ENCODE results near the gene ERFL.

Gene ERFL

DNA sequence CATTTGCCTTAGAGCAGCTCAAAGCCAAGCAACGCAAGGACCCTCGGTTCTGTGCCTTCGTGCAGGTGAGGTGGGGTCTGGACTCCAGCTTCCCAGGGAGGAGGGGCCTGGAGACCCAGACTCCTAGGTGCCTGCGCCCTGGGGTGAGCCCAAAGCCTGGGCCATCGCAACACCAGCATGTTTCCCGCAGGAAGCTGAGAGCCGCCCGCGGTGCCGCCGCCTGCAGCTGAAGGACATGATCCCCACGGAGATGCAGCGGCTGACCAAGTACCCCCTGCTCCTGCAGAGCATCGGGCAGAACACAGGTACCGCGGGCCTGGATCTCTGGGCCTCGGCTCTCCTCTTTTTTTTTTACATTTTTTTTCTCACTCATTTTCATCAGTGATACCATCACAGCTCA lies 25.7 kb downstream of the ERFL start:
- DNase-seq (ENCODE audit: insufficient read length, low spot score) = no peak
- no peak for FAIRE-seq

DNA sequence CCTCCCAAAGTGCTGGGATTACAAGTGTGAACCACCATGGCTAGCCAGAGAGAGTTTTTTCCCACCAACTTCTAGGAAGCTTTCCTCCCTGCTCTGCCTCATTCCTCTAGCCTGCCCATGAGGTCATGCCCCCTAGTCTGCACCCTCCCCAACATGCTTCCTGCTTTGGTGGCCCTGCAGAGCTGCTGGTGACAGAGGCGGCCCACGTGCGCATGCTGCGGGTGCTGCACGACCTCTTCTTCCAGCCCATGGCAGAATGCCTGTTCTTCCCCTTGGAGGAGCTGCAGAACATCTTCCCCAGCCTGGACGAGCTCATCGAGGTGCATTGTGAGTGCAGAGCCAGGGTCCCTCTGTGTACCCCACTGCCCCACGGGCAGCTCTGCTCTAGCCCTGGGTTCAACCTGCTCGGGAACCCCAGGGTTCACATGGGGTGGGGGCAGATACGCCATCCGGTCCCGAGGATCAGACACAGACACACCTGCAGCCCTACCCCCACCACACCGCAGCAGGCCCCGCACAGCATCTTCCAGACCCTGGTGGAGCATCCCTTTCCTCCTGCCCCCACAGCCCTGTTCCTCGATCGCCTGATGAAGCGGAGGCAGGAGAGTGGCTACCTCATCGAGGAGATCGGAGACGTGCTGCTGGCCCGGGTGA lies 26.4 kb downstream of the ERFL start:
- DNase-seq (ENCODE audit: insufficient read length, low spot score) (no peak), FAIRE-seq (no peak)

DNA sequence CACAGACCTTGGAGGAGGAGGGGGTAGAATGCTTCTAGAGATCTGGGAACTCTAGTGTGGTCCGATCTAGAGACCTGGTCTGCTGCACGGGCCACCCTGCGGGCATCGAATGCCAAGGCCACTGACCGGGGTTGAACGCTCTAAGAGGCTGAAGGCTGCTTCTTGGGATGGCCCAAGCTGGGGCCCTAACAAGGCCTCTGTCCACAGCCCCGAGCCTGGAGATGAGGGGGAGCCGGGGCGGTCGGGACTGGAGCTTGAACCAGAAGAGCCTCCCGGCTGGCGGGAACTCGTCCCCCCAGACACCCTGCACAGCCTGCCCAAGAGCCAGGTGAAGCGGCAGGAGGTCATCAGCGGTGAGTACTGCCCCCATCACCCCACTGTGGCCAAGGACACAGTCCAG lies 30.0 kb downstream of the ERFL start:
- DNase-seq (ENCODE audit: insufficient read length, low spot score) = no peak
- no peak for FAIRE-seq

DNA sequence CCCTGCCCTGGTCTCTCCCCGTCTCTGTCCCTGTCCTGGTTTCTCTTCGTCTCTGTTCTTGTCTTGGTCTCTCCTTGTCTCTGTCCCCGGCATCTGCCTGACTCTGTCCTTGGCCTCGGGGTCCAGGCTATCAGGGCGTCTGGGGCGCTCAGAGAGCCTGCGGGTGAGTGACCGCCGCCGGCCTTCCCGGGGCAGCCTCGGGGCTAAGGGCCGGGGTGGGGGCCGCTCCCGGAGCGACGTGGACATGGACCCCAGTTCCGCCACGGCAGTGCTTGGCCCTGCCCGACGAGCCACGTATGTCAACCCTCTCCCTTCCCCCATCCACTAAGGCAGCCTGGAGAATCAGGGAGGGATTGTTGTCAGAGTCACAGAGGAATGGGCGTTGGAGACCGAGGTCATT lies 30.4 kb downstream of the ERFL start:
- DNase-seq (ENCODE audit: insufficient read length, low spot score) (no peak), FAIRE-seq (no peak)

DNA sequence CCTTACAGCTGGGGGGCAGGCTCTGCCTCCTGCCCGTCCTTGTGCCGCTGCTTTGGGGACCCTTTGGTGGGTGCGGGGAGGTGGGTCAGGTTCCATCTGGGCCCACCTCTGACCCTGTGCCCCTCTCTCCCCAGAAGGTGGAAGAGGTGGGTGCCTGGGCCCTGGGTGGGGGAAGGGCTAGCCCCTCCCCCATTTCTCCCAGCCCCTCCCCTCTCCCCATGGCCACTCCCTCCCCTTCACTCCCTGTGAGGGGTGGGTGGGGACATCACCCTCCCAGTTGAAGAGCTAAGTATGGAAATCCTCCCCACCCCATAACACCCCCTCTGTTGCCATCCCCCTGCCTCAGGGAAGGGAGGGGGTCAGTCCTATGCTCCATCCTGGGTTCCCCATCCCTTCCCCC lies 31.1 kb downstream of the ERFL start:
- FAIRE-seq (no peak), DNase-seq (ENCODE audit: insufficient read length, low spot score) (no peak)

DNA sequence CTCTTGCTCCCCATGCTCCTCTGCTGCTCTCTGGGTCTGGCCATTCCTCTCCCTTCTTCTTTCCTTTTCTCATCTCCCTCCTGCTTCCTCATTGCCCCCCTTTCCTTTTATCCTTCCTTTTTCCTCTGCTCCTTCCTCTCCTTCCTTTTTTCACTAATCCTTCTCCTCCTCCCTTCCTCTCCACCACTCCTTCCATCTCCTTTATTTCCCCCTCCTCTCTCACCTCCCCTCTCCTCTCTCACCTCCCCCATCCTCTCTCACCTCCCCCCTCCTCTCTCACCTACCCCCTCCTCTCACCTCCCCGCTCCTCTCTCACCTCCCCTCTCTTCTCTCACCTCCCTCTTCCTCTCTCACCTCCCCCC lies 31.7 kb downstream of the ERFL start:
- no peak for DNase-seq (ENCODE audit: insufficient read length, low spot score)
- no peak for FAIRE-seq

DNA sequence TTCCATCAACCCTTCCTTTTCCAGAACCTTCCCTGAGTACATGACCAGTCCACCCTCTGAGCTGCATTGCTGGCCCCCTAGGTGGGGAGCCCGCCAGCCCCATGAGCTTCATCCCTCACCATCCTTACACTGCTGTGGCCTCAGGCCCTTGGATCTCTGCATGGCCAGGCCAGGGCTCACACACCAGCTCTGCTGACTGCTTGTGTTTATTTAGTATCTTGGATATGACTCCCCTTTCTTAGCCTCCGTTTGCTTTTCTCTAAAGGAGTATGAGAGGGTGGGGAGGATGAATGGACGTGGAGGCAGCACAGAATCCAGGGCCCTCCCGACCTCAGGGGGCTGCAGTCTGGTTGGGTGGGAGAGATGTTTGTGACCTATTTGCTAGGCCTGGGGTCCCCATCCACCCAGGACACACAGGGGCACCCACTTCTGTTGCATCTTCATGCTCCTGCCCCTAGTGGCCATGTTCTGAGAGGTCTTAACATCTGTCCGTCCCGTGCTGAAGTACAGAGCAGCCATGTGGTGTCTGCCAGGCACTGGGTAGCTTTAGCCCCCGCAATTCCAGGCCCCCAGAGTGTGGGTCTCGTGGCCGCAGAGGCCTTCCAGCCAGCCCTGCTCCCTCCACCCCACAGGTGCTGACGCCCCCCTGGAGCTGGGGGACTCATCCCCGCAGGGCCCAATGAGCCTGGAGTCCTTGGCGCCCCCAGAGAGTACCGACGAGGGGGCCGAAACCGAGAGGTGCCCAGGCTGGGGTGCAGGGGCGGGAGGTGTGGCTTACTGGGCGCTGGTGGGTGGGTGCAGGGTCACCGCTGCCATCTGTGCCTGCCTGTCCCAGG lies 32.3 kb downstream of the ERFL start:
- DNase-seq (ENCODE audit: insufficient read length, low spot score) = no peak
- no peak for FAIRE-seq

DNA sequence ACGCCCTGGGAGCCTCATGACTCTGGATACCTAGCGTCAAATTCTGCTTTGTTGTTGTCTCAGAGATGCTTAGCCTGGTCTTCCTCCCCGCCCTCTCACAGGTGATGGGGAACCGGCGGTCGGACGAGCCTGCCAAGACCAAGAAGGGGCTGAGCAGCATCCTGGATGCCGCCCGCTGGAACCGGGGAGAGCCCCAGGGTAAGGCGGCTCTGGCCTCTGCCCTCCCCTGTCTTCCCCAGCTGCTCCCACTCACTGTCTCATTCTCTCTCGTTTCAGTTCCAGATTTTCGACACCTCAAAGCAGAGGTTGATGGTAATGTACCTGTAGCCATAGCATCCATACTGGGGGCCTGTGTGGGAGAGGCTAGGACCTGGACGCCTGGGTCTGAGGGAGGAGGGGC lies 33.9 kb downstream of the ERFL start:
- DNase-seq (ENCODE audit: insufficient read length, low spot score) (no peak), FAIRE-seq (no peak)

DNA sequence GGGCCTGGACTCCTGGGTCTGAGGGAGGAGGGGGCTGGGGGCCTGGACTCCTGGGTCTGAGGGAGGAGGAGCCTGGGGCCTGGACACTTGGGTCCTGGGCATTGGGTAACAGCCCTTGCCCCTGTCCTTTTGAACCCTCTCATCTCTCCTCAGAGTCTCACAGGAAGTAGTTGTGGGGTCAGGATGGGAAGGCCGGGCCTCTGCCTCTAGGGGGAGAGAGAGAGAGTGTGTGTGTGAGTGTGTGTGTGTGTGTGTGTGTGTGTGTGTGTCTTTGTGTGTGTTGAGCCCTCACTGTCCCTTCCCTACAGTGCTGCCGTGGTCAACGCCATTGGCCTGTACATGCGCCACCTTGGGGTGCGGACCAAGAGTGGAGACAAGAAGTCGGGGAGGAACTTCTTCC lies 34.4 kb downstream of the ERFL start:
- no peak for DNase-seq (ENCODE audit: insufficient read length, low spot score)
- no peak for FAIRE-seq

DNA sequence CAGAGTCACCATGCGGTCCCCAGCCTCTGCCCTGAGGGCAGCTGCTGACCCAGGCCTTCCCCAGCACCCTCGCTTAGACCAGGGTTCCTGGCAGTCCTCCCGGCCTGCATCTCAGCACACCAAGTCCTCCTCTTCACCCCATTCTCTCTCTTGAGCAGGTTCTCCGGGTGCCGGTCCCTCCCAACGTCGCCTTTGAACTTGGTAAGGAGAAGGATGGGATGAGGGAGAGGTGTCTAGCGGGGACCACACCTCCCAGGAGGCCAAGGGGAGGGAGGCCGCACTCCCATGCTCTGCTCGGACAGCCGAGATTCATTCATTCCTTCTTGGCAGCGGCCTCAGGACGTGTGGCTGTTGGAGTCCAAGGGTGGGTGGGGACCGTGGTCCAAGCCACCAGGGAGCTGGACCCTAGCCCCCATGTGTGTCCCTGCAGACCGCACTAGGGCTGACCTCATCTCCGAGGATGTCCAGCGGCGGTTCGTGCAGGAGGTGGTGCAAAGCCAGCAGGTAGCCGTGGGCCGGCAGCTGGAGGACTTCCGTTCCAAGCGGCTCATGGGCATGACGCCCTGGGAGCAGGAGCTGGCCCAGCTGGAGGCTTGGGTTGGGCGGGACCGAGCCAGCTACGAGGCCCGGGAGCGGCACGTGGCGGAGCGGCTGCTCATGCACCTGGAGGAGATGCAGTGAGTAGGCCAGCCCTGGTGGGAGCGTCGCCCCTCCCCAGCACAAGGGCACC lies 35.9 kb downstream of the ERFL start:
- FAIRE-seq = no peak
- DNase-seq (ENCODE audit: insufficient read length, low spot score) = no peak

DNA sequence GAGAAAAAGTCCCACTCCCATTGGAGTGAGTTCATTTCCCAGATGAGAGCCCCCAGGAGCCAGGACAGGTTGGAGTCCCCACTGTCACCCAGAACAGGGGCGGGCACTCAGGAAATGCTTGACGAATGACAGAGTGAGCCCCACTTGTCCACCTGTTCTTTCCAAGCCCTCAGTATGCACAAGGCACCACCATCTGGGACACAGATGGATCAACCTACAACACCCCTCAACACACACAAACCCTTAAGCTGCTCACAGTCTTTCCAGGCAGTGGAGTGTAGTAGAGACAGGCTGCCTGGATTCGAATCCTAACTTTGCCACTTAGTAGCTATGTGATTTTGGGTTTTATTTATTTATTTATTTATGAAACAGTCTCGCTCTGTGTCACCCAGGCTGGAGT lies 37.3 kb downstream of the ERFL start:
- FAIRE-seq = no peak
- DNase-seq (ENCODE audit: insufficient read length, low spot score) = no peak

DNA sequence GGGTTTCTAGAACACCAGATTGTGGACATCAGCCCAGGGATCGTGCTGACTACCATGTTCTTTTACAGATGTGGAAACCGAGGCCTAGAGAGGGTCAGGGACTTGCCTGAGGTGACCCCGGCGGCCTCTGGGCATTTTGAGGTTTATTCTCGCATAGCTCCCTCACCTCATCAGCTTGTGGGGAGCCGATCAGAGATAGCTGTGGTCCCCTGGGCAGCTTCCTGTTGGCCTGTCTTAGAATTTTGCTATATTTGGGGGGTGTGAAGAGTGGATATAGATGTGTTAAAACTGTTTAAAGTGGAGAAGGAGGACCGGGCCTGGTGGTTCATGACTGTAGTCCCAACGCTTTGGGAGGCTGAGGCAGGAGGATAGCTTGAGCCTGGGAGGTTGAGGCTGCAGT lies 38.4 kb downstream of the ERFL start:
- DNase-seq (ENCODE audit: insufficient read length, low spot score) = no peak

DNA sequence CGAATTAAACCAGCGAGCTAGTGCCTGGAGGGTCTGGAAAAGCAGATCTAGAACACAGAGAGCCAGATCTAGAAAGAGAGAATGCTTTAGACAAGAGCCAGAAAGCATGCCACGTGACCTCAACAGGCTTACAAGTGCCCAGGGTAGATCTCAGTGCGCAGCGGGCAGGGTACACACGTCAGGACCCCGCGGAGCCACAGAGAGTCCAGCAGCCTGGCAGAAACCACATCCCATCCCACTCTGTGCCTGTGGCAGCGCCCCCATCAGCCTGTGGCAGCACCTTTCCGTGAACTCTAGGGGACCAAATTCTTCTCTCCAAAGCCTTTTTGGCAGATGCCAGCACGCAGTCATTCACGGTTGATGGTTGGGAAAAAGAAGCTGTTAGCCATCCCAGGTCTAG lies 39.3 kb downstream of the ERFL start:
- FAIRE-seq (no peak), DNase-seq (ENCODE audit: insufficient read length, low spot score) (no peak)

More for the DNA sequence above, 38.4 kb downstream of the ERFL start:
- no peak for FAIRE-seq

DNA sequence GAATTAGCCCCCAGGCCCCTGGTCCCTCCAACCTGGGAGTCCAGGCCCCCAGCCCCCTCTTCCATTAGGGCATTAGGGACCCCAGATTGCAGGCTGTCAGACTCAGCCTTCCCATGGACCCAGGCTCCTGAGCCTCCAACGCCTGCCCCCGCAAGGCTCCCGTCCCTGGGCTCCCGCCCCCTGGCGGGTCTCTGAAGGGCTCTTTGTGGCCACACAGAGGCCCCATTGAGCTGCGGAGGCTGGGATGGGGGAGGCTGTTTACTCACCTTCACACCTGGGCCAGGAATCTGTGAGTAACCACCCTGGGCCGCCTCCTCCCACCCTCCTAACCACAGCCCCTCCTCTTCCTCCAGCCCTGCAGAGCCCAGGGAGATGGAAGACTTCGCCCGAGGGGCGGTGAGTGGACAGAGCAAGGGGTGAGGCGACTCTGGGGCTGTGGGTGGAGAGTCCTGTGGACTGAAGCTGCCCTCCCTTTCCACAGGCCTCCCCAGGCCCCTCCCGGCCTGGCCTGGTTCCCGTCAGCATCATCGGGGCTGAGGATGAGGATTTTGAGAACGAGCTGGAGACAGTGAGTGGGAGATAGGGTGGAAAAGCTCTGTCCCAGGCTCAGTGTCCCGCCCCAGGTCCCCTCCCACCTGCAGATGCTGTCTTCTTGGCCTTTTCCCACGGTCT lies 40.4 kb downstream of the ERFL start:
- DNase-seq (ENCODE audit: insufficient read length, low spot score) (peak; percentile 73), FAIRE-seq (peak; percentile 64)

DNA sequence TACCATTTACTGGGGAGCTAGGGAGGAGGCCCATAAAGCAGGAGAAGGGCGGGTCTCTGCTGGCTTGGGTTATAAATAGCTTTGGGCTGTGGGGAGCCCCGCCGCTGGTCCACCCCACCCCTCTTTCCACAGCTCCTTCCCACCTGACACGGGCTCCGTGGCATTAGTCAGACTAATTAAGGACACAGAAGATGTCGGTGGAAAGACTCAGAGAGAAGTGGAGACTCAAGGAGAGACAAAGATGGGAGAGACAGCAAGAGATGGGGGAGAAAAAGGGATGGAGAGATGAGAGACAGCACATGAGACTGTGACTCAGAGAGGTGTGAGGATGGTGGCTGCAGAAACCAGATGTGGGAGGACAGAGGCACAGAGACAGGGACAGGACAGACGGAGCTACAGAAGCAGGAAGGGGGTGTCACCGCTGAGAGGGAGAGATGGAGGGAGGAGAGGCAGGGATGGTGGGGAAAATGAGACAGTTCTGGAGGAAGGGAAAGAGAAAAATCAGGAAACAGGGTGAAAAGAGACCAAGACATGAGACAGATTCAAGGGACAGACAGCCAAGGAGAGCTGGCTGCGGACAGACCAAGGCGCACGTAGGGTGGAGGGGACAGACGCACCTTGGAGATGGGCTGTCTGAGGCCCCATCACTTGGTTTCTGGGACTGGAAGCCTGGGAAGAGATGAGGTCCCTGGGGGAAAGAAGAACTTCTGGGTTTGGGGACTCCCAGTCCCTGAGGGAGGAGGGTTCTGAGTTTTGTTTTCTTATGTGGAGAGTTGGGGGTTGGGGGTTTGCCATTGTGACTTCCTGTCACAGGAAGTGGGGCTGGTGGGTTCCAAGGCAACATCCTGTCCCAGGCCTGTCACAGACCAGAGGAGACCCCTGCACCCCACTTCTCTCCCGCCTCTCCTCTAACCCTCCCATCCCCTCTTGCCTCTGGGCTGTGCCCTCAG lies 41.2 kb downstream of the ERFL start:
- FAIRE-seq = no peak
- DNase-seq (ENCODE audit: insufficient read length, low spot score) = no peak

DNA sequence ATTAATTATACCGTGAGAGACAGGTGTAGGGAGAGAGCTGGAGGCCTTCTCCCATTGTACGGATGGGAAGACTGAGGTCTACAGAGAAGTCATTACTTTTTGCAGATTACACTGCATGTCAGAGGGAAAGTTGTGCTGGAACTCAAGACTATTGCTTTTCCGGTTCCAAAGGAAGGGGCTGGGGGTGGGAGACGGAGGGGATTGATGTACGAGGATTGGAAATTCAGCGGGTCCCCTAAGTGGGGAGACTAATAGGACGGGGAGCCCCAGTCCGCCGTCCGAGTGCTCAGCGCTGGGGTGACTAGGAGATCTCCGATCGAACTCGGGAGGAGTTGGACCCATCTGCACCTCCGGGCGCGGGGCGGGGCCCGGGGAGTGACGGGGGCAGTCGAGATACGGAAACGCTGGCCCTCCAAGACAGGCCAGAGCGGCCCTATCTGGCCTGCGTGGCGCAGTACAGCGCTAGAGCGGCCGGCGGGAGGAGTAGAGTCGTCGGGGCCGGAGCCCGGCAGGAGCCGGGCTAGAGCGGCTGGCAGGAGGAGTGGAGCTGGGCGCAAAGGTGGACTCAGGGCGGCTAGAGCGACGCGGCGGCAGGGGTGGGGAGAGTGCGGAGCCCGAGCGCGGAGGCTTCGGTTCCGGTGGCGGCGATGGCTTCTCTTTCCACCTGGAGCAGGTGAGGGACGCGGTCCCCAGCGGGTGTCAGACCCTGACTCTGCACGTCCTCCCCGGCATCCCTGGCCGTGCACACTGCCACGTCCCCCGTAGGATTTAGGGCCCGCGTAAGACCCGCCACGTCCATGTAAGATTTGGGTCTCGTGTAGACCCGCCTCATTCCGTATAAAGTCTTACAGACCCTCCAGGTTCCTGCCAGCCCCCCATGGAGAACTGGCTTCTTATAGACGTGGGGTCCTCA lies 44.2 kb downstream of the ERFL start:
- DNase-seq (ENCODE audit: insufficient read length, low spot score) (peak; percentile 95), FAIRE-seq (peak; percentile 96)

DNA sequence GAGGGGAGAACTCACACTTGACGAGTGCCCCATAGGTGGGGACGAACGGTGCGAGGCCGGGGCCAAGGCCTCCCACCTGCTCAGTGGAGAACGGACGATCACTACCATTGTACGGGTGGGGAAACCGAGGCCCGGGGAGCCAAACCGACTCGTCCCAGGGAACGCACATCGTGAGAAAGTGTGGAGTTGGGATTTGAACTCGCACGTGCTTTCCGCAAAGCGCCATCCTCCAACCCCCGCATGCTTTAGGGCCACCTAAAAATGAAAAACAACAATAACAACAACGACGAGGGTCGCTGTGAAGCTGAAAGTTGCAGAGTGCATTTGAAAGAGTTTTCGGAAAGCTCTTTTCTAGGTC lies 44.8 kb downstream of the ERFL start:
- FAIRE-seq (no peak), DNase-seq (ENCODE audit: insufficient read length, low spot score) (no peak)

DNA sequence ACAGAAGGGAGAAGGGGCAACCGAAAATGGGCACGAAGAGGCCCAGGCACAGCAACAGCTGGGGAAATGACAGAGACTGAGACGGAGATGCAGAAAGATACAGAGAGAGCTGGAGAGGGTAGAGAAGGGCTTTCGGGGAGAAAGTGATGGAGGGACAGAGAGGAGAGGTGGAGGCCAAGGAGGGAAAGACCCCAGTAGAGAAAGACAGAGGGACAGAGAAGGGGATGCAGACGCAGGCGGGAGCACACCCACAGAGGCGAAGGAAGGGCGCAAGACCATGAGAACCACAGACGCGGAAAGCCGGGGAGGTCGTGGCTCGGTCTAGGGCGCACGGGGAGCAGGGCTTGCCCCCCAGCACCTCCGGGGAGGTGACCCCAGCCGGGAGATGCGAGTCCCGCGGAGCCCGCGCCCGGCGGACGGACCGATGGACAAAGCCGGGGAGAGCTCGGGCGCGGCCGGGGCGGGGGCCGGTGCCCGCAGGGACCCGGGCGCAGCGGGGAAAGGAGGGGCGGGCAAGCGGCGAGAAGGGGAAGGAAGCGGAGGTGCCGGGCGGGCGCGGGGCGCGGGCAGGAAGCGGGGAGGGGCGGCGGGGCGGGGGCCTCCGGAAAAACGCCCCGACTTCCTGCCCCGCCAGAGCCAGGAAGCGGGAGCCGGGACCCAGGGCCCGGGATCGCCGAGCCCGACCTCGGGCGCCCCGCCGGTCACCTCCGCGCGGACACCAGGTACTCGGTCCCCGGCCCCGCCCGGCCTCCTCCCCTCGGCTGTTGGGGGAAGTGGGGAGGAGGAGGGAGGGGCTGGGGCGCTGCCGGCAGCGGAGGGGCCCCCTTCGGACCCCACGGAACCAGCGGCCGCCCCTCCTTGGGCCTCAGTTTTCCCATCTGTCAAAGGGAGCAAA lies 45.4 kb downstream of the ERFL start, which contains the start of gene ARHGEF1:
TSS of gene ARHGEF1 (plus strand) at position 617 of the 895 bp plus-strand sequence. CDS start 4,899 bp downstream, outside the sequence.
- FAIRE-seq (no peak), DNase-seq (ENCODE audit: insufficient read length, low spot score) (peak; percentile 49)

Measured in HTR-8/SVneo (cell line).